ENCODE measurements around the gene MAP2K6. TPM values are rescaled to one million over a fixed set of nuclear protein-coding genes. Genes with fewer than 3 reads are reported as not detected.

MAP2K6 gene
- total RNA-seq, 1 donor from 2014 or later = 101 TPM

- Histone ChIP-seq H3K36me3 (peaks cover 2% of the 10 kb centered on the region), H3K4me2 (no peak overlapping the region), H3K9me3 (ENCODE audit: low read depth) (no peaks in the 10 kb centered on the region), H3K4me3 (no peak overlapping the region), H2AFZ (replicated peaks) (no peak overlapping the region), H3K4me1 (peaks cover 13% of the 10 kb centered on the region), H3F3A (ENCODE audit: low read depth) (peaks cover 7% of the 10 kb centered on the region), H4K20me1 (ENCODE audit: low read depth) (peaks cover 26% of the 10 kb centered on the region), H3K9ac (no peak overlapping the region), H3K79me2 (ENCODE audit: low read depth) (peaks cover 89% of the 10 kb centered on the region), H3K27me3 (no peaks in the 10 kb centered on the region), H3K27ac (no peak overlapping the region)
- no peak overlapping the region for H3K4me3 Mint-ChIP-seq
- H3K4me1 Mint-ChIP-seq = peaks cover 7% of the 10 kb centered on the region
- H3K27me3 Mint-ChIP-seq (ENCODE audit: insufficient read depth, low read depth) = no peaks in the 10 kb centered on the region
- TF ChIP-seq EZH2phosphoT487 (IDR thresholded peaks at IDR 0.05) (no peak), CTCF (IDR thresholded peaks at IDR 0.05) (no peak), EZH2 (IDR thresholded peaks at IDR 0.05) (no peak)
- H3K9me3 Mint-ChIP-seq = no peaks in the 10 kb centered on the region
- no peak for DNase-seq (ENCODE audit: low spot score)
- H3K36me3 Mint-ChIP-seq = peaks cover 5% of the 10 kb centered on the region
- no peak overlapping the region for H3K27ac Mint-ChIP-seq
These were observed 70.8 kb downstream of the MAP2K6 start for GRCh38 chr17:69485251-69485661.

- H3K36me3 Mint-ChIP-seq = peaks cover 3% of the 10 kb centered on the region
- H3K27me3 Mint-ChIP-seq (ENCODE audit: insufficient read depth, low read depth) = no peaks in the 10 kb centered on the region
- no peaks in the 10 kb centered on the region for H3K9me3 Mint-ChIP-seq
- Histone ChIP-seq H3K27ac (no peak overlapping the region), H3K4me3 (no peak overlapping the region), H3K36me3 (peaks cover 2% of the 10 kb centered on the region), H3K79me2 (ENCODE audit: low read depth) (peaks cover 90% of the 10 kb centered on the region), H3K4me1 (peaks cover 15% of the 10 kb centered on the region), H4K20me1 (ENCODE audit: low read depth) (peaks cover 29% of the 10 kb centered on the region), H3K4me2 (no peak overlapping the region), H3K9ac (no peak overlapping the region), H2AFZ (replicated peaks) (no peak overlapping the region), H3K9me3 (ENCODE audit: low read depth) (no peaks in the 10 kb centered on the region), H3K27me3 (no peaks in the 10 kb centered on the region), H3F3A (ENCODE audit: low read depth) (peaks cover 7% of the 10 kb centered on the region)
- TF ChIP-seq EZH2phosphoT487 (IDR thresholded peaks at IDR 0.05) (no peak), CTCF (IDR thresholded peaks at IDR 0.05) (no peak), EZH2 (IDR thresholded peaks at IDR 0.05) (no peak)
- no peak overlapping the region for H3K4me3 Mint-ChIP-seq
- H3K27ac Mint-ChIP-seq = no peak overlapping the region
- DNase-seq (ENCODE audit: low spot score) = no peak
- H3K4me1 Mint-ChIP-seq = peaks cover 7% of the 10 kb centered on the region
These were observed 71.6 kb downstream of the MAP2K6 start for GRCh38 chr17:69485901-69486643.

DNA sequence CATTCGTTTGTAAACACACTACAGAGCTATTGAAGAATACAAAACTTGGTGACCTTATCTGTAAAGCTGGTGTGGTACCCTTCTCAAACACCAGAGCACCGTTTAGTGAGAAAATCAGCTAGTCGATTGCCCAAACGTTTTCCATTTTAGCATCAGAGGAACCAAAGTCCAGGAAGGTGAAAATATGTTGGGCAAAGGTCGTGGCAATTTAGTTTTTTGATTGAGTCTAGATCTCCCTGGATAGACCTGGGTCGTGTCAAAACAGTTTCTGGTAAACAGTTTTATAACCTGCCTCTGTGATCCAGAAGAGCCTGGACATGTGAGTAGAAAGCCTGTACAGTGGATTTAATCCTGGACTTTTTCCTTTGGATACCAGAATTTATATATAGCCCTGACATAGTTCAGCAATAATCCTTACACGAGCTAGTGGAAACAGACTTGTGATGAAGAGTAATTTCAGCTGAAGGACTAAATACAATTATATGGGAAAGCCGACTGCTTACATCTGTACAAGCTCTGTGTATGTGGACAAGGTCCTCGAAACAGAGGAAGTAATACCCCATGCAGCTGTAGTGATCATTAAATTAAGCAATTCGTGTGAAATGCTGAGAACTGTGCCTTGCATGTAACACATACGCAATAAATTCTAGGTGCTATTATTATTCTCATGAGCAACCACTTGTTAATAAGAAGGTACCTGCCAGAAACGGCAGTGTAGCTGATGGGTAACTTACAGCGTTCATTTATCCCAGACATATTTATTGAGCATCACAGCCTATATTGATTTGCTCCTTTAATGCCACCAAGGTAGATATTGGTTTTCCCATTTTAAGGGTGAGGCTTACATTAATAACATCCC lies 72.5 kb downstream of the MAP2K6 start:
- peaks cover 11% of the 10 kb centered on the region for H3K4me1 Mint-ChIP-seq
- H3K9me3 Mint-ChIP-seq = no peaks in the 10 kb centered on the region
- Histone ChIP-seq H2AFZ (replicated peaks) (no peak overlapping the region), H3K4me2 (no peak overlapping the region), H3K9ac (no peak overlapping the region), H3K9me3 (ENCODE audit: low read depth) (no peaks in the 10 kb centered on the region), H3F3A (ENCODE audit: low read depth) (peaks cover 7% of the 10 kb centered on the region), H3K27me3 (no peaks in the 10 kb centered on the region), H3K4me3 (no peak overlapping the region), H3K79me2 (ENCODE audit: low read depth) (peaks cover 90% of the 10 kb centered on the region), H3K4me1 (peaks cover 18% of the 10 kb centered on the region), H3K27ac (no peak overlapping the region), H4K20me1 (ENCODE audit: low read depth) (peaks cover 31% of the 10 kb centered on the region), H3K36me3 (peaks cover 2% of the 10 kb centered on the region)
- H3K27me3 Mint-ChIP-seq (ENCODE audit: insufficient read depth, low read depth) = no peaks in the 10 kb centered on the region
- H3K4me3 Mint-ChIP-seq = no peak overlapping the region
- TF ChIP-seq EZH2 (IDR thresholded peaks at IDR 0.05) (no peak), EZH2phosphoT487 (IDR thresholded peaks at IDR 0.05) (no peak), CTCF (IDR thresholded peaks at IDR 0.05) (no peak)
- no peak for DNase-seq (ENCODE audit: low spot score)
- peaks cover 3% of the 10 kb centered on the region for H3K36me3 Mint-ChIP-seq
- no peak overlapping the region for H3K27ac Mint-ChIP-seq
